Measurements from ENCODE around the gene PCNX2.

PCNX2 gene

DNA sequence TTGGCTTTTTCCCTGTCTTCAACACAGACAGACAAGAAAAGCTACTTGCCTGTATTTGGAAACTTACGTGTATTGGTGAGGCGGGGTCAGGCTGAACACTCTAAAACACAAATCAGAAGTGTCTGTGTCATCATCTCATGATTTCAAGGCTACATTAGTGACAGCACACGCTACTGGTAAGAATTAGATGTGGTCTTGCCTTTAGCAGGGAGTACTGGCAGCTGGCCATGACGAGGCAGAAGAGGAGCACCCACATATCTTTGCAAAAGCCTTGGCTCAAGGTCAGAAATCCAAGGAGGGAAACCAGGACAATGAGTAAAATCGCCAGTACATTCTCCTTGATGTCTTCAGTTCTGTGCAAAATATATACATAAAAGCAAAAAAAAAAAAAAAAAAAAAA, 77.7 kb downstream of the PCNX2 start:
- TF ChIP-seq NFIC (IDR thresholded peaks at IDR 0.05) (no peak), RAD21 (IDR thresholded peaks at IDR 0.05; ENCODE audit: low read depth) (no peak), CREB1 (IDR thresholded peaks at IDR 0.05; ENCODE audit: low read depth) (no peak), TCF12 (IDR thresholded peaks at IDR 0.05; ENCODE audit: low read depth) (no peak), FOXM1 (IDR thresholded peaks at IDR 0.05; ENCODE audit: borderline replicate concordance, low read depth) (no peak), ZBTB7A (IDR thresholded peaks at IDR 0.05; ENCODE audit: low read depth) (no peak), EP300 (IDR thresholded peaks at IDR 0.05; ENCODE audit: borderline replicate concordance) (no peak), CEBPB (IDR thresholded peaks at IDR 0.05) (no peak), EGR1 (IDR thresholded peaks at IDR 0.05) (no peak), TEAD4 (IDR thresholded peaks at IDR 0.05) (no peak), TAF1 (IDR thresholded peaks at IDR 0.05; ENCODE audit: low read depth) (no peak)
- TF ChIP-seq, protein P1, sequence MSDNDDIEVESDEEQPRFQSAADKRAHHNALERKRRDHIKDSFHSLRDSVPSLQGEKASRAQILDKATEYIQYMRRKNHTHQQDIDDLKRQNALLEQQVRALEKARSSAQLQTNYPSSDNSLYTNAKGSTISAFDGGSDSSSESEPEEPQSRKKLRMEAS (IDR thresholded peaks at IDR 0.05): no peak

DNA sequence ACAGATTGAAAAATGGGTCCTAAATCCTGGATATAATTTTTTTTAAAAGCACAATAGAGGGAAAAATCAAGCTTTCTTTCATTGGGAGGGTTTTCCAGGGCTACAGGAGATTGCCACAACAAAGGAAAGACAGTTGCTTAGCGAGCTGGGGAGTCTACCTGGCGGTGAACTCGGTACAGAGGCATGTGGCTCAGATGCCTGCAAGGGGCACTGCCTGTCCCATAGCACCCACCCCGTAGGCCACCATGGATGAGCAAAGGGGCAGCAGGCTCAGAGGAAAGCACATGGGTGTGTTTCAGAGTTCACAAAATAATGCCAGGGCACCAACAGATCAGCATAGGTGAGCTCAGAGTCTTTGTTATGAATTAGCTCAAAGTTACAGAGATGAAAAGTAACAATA, 79.5 kb downstream of the PCNX2 start:
- TF ChIP-seq RAD21 (IDR thresholded peaks at IDR 0.05; ENCODE audit: low read depth): no peak
- TF ChIP-seq ZBTB7A (IDR thresholded peaks at IDR 0.05; ENCODE audit: low read depth): no peak
- no peak for TF ChIP-seq NFIC (IDR thresholded peaks at IDR 0.05)
- no peak for TF ChIP-seq TCF12 (IDR thresholded peaks at IDR 0.05; ENCODE audit: low read depth)
- no peak for TF ChIP-seq TAF1 (IDR thresholded peaks at IDR 0.05; ENCODE audit: low read depth)
- TF ChIP-seq, protein P1 (IDR thresholded peaks at IDR 0.05): no peak
- no peak for TF ChIP-seq YY1 (IDR thresholded peaks at IDR 0.05; ENCODE audit: low read depth)
- TF ChIP-seq, protein P2, sequence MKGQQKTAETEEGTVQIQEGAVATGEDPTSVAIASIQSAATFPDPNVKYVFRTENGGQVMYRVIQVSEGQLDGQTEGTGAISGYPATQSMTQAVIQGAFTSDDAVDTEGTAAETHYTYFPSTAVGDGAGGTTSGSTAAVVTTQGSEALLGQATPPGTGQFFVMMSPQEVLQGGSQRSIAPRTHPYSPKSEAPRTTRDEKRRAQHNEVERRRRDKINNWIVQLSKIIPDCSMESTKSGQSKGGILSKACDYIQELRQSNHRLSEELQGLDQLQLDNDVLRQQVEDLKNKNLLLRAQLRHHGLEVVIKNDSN (IDR thresholded peaks at IDR 0.05): no peak
- no peak for TF ChIP-seq EP300 (IDR thresholded peaks at IDR 0.05; ENCODE audit: borderline replicate concordance)
- TF ChIP-seq, protein P3, sequence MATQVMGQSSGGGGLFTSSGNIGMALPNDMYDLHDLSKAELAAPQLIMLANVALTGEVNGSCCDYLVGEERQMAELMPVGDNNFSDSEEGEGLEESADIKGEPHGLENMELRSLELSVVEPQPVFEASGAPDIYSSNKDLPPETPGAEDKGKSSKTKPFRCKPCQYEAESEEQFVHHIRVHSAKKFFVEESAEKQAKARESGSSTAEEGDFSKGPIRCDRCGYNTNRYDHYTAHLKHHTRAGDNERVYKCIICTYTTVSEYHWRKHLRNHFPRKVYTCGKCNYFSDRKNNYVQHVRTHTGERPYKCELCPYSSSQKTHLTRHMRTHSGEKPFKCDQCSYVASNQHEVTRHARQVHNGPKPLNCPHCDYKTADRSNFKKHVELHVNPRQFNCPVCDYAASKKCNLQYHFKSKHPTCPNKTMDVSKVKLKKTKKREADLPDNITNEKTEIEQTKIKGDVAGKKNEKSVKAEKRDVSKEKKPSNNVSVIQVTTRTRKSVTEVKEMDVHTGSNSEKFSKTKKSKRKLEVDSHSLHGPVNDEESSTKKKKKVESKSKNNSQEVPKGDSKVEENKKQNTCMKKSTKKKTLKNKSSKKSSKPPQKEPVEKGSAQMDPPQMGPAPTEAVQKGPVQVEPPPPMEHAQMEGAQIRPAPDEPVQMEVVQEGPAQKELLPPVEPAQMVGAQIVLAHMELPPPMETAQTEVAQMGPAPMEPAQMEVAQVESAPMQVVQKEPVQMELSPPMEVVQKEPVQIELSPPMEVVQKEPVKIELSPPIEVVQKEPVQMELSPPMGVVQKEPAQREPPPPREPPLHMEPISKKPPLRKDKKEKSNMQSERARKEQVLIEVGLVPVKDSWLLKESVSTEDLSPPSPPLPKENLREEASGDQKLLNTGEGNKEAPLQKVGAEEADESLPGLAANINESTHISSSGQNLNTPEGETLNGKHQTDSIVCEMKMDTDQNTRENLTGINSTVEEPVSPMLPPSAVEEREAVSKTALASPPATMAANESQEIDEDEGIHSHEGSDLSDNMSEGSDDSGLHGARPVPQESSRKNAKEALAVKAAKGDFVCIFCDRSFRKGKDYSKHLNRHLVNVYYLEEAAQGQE (IDR thresholded peaks at IDR 0.05; ENCODE audit: low read depth): no peak
- no peak for TF ChIP-seq EGR1 (IDR thresholded peaks at IDR 0.05)
- TF ChIP-seq TEAD4 (IDR thresholded peaks at IDR 0.05): no peak
- TF ChIP-seq FOXM1 (IDR thresholded peaks at IDR 0.05; ENCODE audit: borderline replicate concordance, low read depth): no peak
- TF ChIP-seq CEBPB (IDR thresholded peaks at IDR 0.05): no peak
- TF ChIP-seq CREB1 (IDR thresholded peaks at IDR 0.05; ENCODE audit: low read depth): no peak

DNA sequence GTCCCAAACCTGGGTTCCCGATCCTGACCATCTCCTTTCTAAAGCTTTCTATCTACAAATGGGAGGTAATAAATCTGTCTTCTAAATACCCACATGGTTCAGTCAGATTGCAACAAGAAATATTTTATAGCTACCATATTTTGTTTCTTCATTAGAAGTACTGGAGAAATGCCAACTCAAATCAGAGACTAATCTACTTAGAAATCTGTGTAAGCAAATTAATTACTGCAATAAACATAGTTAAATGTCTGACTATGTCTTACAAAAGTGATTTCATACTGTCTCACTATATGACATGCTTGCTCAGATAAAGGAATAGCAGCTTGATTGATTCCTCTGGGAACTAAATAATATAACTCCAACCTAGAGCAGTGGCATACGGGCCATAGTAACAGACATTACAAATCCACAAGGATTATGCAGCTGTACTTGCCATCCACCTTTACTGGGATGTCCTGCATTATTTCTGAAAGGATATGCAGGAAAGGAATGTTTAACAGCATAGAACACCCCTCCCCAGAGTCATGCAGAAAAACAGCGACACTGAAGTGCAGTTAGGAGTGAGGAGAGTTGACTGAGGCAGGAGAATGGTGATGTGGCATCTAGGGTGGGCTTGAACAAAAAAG, 80.3 kb downstream of the PCNX2 start:
- TF ChIP-seq RAD21 (IDR thresholded peaks at IDR 0.05; ENCODE audit: low read depth) (no peak), CREB1 (IDR thresholded peaks at IDR 0.05; ENCODE audit: low read depth) (no peak), FOXM1 (IDR thresholded peaks at IDR 0.05; ENCODE audit: borderline replicate concordance, low read depth) (no peak), TAF1 (IDR thresholded peaks at IDR 0.05; ENCODE audit: low read depth) (no peak), EGR1 (IDR thresholded peaks at IDR 0.05) (no peak), ZBTB7A (IDR thresholded peaks at IDR 0.05; ENCODE audit: low read depth) (no peak), YY1 (IDR thresholded peaks at IDR 0.05; ENCODE audit: low read depth) (no peak), EP300 (IDR thresholded peaks at IDR 0.05; ENCODE audit: borderline replicate concordance) (no peak), TCF12 (IDR thresholded peaks at IDR 0.05; ENCODE audit: low read depth) (no peak), NFIC (IDR thresholded peaks at IDR 0.05) (no peak), TEAD4 (IDR thresholded peaks at IDR 0.05) (no peak), CEBPB (IDR thresholded peaks at IDR 0.05) (no peak)
- TF ChIP-seq, protein P3 (IDR thresholded peaks at IDR 0.05; ENCODE audit: low read depth): no peak
- TF ChIP-seq, protein P1 (IDR thresholded peaks at IDR 0.05): no peak
- TF ChIP-seq, protein P2 (IDR thresholded peaks at IDR 0.05): no peak

DNA sequence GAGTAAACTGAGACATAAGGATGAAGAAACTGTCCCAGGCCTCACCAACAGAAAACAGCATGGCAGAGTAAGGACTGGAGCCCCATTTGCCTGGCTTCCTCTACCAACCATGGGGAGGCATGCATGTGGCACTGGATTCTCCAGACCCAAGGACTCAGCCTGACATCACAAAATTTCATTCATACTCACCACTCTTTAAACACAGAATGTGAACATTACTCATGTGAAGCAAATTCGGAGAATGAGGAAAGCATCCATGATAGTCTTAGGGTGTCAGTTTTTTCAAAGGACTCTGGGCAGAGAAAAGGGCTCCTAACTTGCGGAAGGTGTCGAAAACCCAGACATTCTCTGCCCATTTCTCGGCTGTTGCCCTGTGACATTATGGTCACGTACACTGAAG, 83.9 kb downstream of the PCNX2 start:
- TF ChIP-seq RAD21 (IDR thresholded peaks at IDR 0.05; ENCODE audit: low read depth) (no peak), TCF12 (IDR thresholded peaks at IDR 0.05; ENCODE audit: low read depth) (no peak), FOXM1 (IDR thresholded peaks at IDR 0.05; ENCODE audit: borderline replicate concordance, low read depth) (no peak), CREB1 (IDR thresholded peaks at IDR 0.05; ENCODE audit: low read depth) (no peak), YY1 (IDR thresholded peaks at IDR 0.05; ENCODE audit: low read depth) (no peak), TEAD4 (IDR thresholded peaks at IDR 0.05) (no peak), EGR1 (IDR thresholded peaks at IDR 0.05) (no peak), TAF1 (IDR thresholded peaks at IDR 0.05; ENCODE audit: low read depth) (no peak), CEBPB (IDR thresholded peaks at IDR 0.05) (no peak), EP300 (IDR thresholded peaks at IDR 0.05; ENCODE audit: borderline replicate concordance) (no peak), ZBTB7A (IDR thresholded peaks at IDR 0.05; ENCODE audit: low read depth) (no peak), NFIC (IDR thresholded peaks at IDR 0.05) (no peak)
- TF ChIP-seq, protein P1 (IDR thresholded peaks at IDR 0.05): no peak
- TF ChIP-seq, protein P3 (IDR thresholded peaks at IDR 0.05; ENCODE audit: low read depth): no peak
- TF ChIP-seq, protein P2 (IDR thresholded peaks at IDR 0.05): no peak
